Stimulated activated CD4-positive, alpha-beta T cell treated with anti-CD3 and anti-CD28 coated beads, Interleukin-15, amount 100 ng/mL, for 24 hours (primary cell): ENCODE data around the gene PRKAG2.
A peak's percentile ranks its signal among the peaks of the same experiment; 100 is the strongest.
"Not testable (repeated sequence)": the region's sequence is repeated elsewhere in the genome, so short reads cannot be mapped to it uniquely, and the experiment has no call there.

Source experiments
- DNase-seq: peaks from one replicate; pipeline ENCODE4 v3.0.0-alpha.2; 2020

The PRKAG2 gene

GRCh38 chr7:151761957-151762356 is 115.0 kb downstream of the PRKAG2 start:
- DNase-seq, result no peak

GRCh38 chr7:151761231-151761630 is 115.7 kb downstream of the PRKAG2 start:
- no peak for DNase-seq

GRCh38 chr7:151759591-151760042 is 117.3 kb downstream of the PRKAG2 start:
- peak; percentile 68 for DNase-seq

- no peak for DNase-seq
These were observed 118.0 kb downstream of the PRKAG2 start for GRCh38 chr7:151758622-151759540.

GRCh38 chr7:151757274-151757673 is 119.6 kb downstream of the PRKAG2 start:
- DNase-seq, result no peak

GRCh38 chr7:151756866-151757265 is 120.0 kb downstream of the PRKAG2 start:
- no peak for DNase-seq

- DNase-seq, result peak; percentile 72
These were observed 120.7 kb downstream of the PRKAG2 start for GRCh38 chr7:151756076-151756731.

- DNase-seq, result no peak
These were observed 121.6 kb downstream of the PRKAG2 start for GRCh38 chr7:151755131-151755801.

- DNase-seq, result no peak
These were observed 122.2 kb downstream of the PRKAG2 start for GRCh38 chr7:151754688-151755130.

- DNase-seq, result peak; percentile 25
These were observed 122.7 kb downstream of the PRKAG2 start for GRCh38 chr7:151754142-151754590.

GRCh38 chr7:151752816-151753595 is 123.9 kb downstream of the PRKAG2 start:
- DNase-seq, result no peak

GRCh38 chr7:151752037-151752436 is 124.9 kb downstream of the PRKAG2 start:
- no peak for DNase-seq

GRCh38 chr7:151748733-151749132 is 128.2 kb downstream of the PRKAG2 start:
- DNase-seq, result no peak

GRCh38 chr7:151748021-151748420 is 128.9 kb downstream of the PRKAG2 start:
- not testable (repeated sequence) for DNase-seq

- DNase-seq, result no peak
These were observed 131.2 kb downstream of the PRKAG2 start for GRCh38 chr7:151745706-151746105.

GRCh38 chr7:151744656-151745638 is 132.0 kb downstream of the PRKAG2 start:
- peak; percentile 60 for DNase-seq

GRCh38 chr7:151744051-151744580 is 132.8 kb downstream of the PRKAG2 start:
- DNase-seq, result no peak

GRCh38 chr7:151743481-151743983 is 133.4 kb downstream of the PRKAG2 start:
- no peak for DNase-seq

GRCh38 chr7:151742713-151743480 is 134.0 kb downstream of the PRKAG2 start:
- DNase-seq, result no peak

GRCh38 chr7:151741585-151741984 is 135.3 kb downstream of the PRKAG2 start:
- no peak for DNase-seq
